Measurements from ENCODE around the gene TEX53. TPM values are rescaled to one million over a fixed set of nuclear protein-coding genes. Genes with fewer than 3 reads are reported as not detected.

The TEX53 gene
- total RNA-seq, 1 donor from 2014 or later: not detected

DNA sequence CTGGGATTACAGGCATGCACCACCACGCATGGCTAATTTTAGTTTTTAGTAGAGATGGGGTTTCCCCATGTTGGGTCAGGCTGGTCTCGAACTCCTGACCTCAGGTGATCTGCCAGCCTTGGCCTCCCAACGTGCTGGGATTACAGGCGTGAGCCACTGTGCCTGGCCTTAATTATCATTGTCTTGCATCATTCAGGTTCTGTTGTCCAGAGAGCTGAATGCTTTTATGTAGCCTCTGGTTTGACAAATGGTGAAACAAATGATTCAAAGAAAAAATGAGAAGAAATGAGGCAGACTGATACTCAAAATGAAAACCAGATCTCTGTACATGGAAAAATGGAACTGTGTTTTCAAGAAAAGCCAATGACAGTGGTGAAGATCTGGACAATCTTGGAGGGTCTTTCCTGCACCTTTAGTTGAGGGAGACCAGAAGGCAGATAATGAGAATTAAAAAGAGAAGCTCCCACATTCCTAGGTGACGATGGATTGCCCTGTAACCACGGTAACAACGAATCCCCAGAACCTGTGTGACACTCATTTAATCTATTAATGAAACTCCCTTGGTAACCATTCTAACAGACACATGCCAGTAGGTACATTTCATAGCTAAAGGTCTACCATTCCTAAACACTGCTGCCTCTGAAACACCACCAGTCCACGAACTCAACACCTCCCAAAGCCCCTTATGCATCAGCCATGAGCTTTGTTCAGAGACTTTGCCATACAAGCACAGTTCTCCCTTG is 22.8 kb upstream of the TEX53 start:
- DNase-seq (ENCODE audit: low read depth in 2 of 2): no peak

DNA sequence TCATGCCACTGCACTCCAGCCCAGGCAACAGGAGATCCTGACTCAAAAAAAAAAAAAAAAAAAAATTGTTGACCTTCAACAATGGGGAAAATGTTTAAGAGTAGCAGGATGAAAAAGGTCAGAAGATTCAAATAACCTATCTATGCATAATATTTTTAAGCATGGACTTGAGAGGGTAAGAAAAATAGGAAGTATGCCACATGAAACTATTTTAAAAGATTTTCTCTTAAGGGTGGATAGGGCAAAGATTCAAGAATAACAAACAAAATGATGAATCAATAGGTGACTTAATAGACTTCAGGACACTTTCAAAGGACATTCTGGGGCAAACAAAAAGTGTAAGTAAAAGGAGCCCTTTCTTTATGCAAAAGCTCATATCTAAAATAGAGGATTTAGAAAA is 21.2 kb upstream of the TEX53 start:
- peak in 1 of 2 donors; percentile 11 for DNase-seq (ENCODE audit: low read depth in 2 of 2)

- DNase-seq (ENCODE audit: low read depth in 2 of 2): no peak
Measured at GRCh38 chr9:114678130-114678529, 20.5 kb upstream of the TEX53 start.

DNA sequence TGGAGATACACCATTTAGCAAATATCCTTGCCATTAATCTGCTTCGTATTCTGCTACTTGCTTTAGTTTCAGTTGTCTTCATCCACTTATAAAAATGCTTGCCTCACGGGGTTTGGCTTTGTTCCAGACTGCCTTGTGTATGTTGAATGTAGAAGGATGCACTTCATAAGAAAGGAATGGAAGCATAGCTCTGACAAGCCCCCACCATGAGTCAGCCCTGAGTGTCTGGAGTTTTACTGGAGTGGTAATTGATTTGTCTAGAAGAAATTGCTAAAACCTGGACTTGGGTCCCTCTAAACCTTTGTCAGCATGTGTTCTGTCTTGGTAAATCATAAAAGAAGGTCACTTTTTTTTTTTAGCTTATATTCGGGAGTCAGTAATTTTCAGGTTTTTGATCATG is 19.8 kb upstream of the TEX53 start:
- peak; percentile 2 to 96 for DNase-seq (ENCODE audit: low read depth in 2 of 2)

DNA sequence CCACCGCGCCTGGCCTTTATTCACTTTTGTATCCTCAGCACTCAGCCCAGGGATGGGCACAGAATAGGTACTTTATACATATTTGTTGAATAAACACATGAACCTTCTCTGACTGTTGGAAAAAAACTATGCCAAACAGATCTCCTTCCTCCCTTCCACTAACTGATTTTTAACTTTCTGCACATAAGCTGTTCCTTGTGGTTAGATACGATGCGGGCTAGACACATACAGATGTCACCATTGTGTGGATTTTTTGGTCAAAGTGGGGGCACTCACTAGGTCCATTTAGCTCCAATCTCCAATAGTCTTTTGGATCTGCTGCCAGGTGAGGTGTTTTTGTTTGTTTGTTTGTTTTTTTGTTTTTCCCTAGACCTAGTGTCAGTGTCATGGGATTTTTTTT is 19.3 kb upstream of the TEX53 start:
- DNase-seq (ENCODE audit: low read depth in 2 of 2): no peak

DNA sequence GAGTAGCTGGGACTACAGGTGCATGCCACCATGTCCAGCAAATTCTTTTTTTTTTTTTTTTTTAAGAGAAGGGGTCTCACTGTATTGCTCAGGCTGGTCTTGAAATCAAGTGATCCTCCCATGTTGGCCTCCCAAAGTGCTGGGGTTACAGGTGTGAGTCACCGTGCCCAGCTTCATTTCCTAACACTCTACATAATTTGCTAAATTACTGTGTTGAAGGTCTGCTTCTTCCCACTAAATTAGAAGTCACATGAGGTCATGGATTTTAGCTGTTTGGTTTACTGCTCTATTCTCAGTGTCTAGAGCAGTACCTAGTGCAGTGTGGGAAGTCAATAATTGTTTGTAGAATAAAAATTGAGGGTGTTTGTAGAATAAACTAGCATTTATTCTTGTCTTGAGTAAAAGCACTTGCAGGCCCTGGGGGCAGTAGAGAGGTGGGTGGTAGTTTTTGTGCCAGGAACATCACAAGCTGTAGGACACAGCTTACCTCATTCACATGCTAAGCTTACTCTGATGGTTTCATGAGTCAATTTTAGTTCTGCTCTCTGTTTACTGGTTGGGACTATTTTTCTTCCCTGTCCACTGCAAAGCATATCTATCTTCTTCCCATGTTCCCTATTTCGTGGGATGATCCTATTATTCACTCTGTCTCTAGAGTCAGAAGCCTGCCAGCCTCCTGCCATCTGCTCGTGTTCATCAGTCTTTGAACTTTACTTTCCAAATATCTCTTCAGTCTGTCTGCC is 17.4 kb upstream of the TEX53 start:
- DNase-seq (ENCODE audit: low read depth in 2 of 2): no peak

DNA sequence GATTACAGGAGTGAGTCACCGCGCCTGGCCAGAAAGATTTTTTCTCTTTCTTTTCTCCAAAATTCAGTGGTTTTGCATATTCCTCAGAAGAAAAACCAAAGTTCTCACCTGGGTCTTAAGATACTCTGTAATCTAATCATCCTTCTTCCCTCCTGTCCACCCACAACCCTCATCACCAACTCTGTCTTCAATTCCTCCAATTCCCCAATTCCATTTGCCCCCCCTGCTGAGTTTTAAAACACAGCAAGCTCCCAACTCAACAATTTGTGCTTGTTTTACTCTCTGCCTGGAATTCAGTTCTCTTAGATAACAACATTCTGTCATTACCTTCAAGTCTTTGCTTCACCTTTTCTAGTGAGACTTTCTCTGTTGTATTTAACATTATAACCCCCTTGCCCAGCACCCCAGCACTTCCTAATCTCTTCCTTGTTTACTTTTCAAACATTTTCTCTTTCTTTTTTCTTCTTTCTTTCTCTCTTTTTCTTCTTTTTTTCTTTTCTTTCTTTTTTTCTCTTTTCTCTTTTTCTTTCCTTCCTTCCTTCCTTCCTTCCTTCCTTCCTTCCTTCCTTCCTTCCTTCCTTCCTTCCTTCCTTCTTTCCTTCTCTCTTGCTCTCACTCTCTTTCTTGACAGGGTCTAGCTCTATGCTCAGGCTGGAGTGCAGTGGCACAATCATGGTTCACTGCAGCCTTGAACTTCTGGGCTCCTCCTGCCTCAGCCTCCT is 16.6 kb upstream of the TEX53 start:
- DNase-seq (ENCODE audit: low read depth in 2 of 2): no peak

GRCh38 chr9:114671605-114672004 is 14.0 kb upstream of the TEX53 start:
- DNase-seq (ENCODE audit: low read depth in 2 of 2): no peak

- no peak for DNase-seq (ENCODE audit: low read depth in 2 of 2)
Measured at GRCh38 chr9:114669961-114670360, 12.4 kb upstream of the TEX53 start.

- DNase-seq (ENCODE audit: low read depth in 2 of 2): no peak
Measured at GRCh38 chr9:114668146-114668545, 10.5 kb upstream of the TEX53 start.

DNA sequence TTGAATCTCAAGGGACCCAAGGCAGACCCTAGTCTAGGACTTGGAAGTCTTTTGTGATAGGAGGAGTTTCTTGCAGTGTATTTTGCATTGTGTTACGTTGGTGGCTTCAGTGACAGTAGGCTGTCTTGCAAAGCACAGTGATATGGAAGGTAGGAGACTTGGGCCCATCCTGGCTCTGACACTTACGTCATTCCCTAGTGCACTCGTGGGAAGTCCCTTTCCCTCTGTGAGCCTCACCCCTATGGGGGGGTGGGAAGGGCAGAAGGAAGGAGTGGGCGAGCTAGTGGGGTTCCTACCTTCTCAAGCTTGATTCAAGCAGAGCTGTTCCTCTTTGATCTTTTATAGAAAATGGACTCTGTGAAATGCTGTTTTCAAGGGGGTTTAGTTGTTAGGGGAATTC is 9.2 kb upstream of the TEX53 start:
- no peak for DNase-seq (ENCODE audit: low read depth in 2 of 2)

DNA sequence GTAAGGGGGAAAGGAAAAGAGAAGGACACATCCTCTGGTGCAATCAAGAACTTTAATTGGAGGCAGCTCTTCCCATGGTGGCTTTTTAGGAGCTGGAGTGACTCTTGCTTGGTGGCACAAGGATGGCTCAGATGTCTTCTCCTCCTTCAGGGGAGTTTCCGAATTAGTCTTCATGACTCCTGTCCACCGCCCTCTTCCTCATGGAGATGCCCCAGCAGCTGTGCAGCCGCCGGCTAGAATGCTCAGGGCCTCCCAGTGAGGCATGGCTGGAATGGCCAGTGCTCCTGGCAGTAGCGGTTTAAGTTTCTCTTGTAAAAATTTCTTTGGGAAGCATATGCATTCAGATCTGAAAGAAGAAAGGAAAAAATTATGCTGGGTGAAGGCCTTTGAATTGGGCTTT is 8.8 kb upstream of the TEX53 start:
- DNase-seq (ENCODE audit: low read depth in 2 of 2): no peak

- no peak for DNase-seq (ENCODE audit: low read depth in 2 of 2)
Measured at GRCh38 chr9:114664181-114664580, 6.6 kb upstream of the TEX53 start.

DNA sequence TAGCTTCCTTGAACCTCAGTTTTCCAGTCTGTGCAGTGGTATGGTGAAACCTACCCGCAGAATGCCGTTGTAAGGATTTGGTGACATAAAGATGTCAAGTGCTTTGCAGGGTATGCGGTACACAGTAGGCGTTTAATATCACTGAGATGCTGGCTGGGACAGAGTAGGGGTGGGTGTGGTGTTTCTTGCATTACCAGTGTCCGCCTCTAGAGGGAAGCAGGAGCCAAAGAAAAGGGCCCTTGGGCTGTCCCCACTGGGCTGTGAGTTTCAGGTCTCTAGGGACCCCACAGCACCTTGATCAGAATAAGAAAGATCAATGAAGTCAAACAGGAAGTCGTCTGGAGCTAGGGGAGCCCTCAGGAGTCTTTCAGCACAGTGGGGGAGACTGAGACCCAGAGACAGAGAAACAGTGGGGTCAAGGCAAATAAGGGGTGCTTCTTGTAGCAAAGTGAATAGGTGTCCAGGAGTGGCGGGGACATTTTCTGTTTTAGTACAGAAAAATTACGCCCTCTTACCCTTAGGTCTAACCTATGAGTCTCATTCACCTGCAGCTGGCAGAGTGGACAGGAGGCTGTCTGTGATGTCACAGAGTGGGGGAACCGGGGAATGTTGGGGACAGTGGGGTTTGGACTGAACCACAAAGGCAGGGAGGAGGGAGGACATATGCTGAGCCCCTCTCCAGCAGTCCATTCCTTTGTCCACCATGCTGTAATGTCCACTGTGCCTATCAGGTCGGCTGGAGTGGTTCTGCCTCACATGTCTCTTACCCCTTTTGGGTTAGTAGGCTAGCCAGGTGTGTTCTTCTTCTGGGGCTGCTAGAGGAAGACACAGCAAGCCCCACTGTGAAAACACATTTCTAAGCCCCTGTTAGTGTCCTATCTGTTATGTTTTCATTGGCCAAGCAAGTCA is 4.7 kb upstream of the TEX53 start:
- DNase-seq (ENCODE audit: low read depth in 2 of 2): peak in 1 of 2 donors; percentile 47

DNA sequence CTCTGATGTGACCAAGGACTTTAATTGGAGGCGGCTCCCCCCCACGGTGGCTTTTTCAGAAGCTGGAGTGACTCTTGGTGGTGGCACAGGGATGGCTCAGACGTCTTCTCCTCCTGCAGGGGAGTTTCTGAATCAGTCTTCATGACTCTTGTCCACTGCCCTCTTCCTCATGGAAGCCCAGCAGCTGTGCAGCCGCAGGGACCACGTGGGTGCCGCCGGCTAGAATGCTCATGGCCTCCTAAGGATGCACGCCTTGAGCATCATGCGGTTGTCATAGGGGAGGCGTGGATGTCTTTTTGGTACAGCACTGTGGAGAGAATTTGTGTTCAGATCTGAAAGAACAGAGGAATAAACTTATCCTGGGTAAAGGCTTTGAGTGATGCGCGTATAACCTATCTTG is 1.3 kb downstream of the TEX53 start:
- DNase-seq (ENCODE audit: low read depth in 2 of 2): no peak

GRCh38 chr9:114655689-114656088 is 1.9 kb downstream of the TEX53 start:
- no peak for DNase-seq (ENCODE audit: low read depth in 2 of 2)

- peak; percentile 57 to 78 for DNase-seq (ENCODE audit: low read depth in 2 of 2)
Measured at GRCh38 chr9:114653556-114654159, 3.9 kb downstream of the TEX53 start.

DNA sequence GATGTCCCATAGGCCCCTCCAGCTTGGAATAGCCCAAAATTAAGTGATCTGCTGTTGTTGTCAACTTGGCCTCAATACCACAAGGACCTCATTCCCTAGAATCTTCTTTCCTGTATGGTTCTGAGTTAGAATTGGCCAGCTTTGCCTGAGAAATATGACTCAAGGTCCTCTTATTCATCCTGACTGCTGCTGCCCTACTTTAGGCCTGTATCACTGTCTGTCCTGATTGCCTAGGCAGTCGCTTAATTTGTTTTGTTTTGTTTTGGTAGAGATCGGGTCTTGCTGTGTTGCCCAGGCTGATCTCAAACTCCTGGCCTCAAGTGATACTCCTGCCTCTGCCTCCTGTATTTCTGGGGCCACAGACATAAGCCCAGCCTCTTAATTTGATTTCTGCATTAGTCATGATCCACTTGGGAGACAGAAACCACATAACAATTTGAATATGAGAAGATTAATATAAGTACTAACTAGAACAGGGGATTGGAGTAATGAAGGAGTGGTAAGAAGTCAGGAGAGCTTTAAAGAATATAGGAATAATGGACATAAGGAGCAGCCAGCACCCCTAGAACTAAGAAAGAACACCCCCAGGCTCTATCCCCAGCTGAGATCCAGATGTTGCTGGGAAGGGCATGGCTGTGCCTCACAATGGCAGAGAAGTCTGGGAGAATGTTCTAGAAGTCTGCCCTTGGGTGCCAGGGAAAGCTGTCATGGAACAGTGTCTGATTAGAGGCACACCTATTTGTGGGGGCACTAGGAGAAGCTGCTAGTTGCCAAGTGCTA is 4.6 kb downstream of the TEX53 start:
- no peak for DNase-seq (ENCODE audit: low read depth in 2 of 2)

- DNase-seq (ENCODE audit: low read depth in 2 of 2): no peak
Measured at GRCh38 chr9:114643896-114644295, 13.7 kb downstream of the TEX53 start.

- no peak for DNase-seq (ENCODE audit: low read depth in 2 of 2)
Measured at GRCh38 chr9:114643001-114643400, 14.6 kb downstream of the TEX53 start.
